ENCODE results near the gene HOXD13. TPM values are rescaled to one million over a fixed set of nuclear protein-coding genes. Genes with fewer than 3 reads are reported as not detected.

The HOXD13 gene
- total and polyA plus RNA-seq, 12 donors, result not detected

DNA sequence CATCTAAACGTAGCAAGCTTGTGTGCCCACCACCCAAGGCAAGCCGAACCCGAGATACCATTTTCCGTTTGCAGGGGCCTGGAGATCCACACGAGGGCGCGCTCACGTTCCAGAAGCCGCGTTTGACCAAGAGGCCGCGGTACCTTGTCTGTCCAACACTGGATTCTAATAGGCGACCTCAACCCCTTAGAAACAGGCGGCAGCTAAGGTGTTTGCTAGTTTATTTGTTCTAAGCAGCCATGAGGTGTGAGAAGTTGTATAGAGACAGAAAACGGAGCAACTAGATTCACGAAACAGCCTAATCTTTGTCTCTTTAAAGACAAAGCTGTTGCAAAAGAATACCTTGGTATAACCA is 18.8 kb downstream of the HOXD13 start:
- ATAC-seq (no peak), DNase-seq (no peak)
- Histone ChIP-seq H3K4me3 (no peak overlapping the region), H3K36me3 (no peaks in the 10 kb centered on the region), H3K27me3 (peaks cover 74 to 99% (median 98%) of the 10 kb centered on the region in 7 donors), H3K9me3 (no peaks in the 10 kb centered on the region), H3K4me1 (peaks cover 0 to 26% (median 10%) of the 10 kb centered on the region in 9 donors), H3K27ac (no peak overlapping the region)
- 2 to 4% methylated on average over 16 of the region's 16 CpGs for WGBS, 2 donors
- TF ChIP-seq, protein P1, sequence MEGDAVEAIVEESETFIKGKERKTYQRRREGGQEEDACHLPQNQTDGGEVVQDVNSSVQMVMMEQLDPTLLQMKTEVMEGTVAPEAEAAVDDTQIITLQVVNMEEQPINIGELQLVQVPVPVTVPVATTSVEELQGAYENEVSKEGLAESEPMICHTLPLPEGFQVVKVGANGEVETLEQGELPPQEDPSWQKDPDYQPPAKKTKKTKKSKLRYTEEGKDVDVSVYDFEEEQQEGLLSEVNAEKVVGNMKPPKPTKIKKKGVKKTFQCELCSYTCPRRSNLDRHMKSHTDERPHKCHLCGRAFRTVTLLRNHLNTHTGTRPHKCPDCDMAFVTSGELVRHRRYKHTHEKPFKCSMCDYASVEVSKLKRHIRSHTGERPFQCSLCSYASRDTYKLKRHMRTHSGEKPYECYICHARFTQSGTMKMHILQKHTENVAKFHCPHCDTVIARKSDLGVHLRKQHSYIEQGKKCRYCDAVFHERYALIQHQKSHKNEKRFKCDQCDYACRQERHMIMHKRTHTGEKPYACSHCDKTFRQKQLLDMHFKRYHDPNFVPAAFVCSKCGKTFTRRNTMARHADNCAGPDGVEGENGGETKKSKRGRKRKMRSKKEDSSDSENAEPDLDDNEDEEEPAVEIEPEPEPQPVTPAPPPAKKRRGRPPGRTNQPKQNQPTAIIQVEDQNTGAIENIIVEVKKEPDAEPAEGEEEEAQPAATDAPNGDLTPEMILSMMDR (IDR thresholded peaks at IDR 0.05), result peak in 7 of 9 donors; percentile 30 to 55 (median 52)
- intact Hi-C loops (cut with DNase I), result no loop called here

- Histone ChIP-seq H3K27ac (no peak overlapping the region), H3K27me3 (peaks cover 74 to 99% (median 98%) of the 10 kb centered on the region in 7 donors), H3K4me3 (no peak overlapping the region), H3K36me3 (no peaks in the 10 kb centered on the region), H3K4me1 (peaks cover 0 to 22% (median 5%) of the 10 kb centered on the region in 9 donors), H3K9me3 (no peaks in the 10 kb centered on the region)
- intact Hi-C loops (cut with DNase I), result no loop called here
- no peak for DNase-seq
- 4% methylated on average over 29 of the region's 29 CpGs for WGBS, 2 donors
- no peak for ATAC-seq
- TF ChIP-seq, protein P1 (IDR thresholded peaks at IDR 0.05), result no peak
These were observed 19.4 kb downstream of the HOXD13 start for GRCh38 chr2:176111846-176112374.

DNA sequence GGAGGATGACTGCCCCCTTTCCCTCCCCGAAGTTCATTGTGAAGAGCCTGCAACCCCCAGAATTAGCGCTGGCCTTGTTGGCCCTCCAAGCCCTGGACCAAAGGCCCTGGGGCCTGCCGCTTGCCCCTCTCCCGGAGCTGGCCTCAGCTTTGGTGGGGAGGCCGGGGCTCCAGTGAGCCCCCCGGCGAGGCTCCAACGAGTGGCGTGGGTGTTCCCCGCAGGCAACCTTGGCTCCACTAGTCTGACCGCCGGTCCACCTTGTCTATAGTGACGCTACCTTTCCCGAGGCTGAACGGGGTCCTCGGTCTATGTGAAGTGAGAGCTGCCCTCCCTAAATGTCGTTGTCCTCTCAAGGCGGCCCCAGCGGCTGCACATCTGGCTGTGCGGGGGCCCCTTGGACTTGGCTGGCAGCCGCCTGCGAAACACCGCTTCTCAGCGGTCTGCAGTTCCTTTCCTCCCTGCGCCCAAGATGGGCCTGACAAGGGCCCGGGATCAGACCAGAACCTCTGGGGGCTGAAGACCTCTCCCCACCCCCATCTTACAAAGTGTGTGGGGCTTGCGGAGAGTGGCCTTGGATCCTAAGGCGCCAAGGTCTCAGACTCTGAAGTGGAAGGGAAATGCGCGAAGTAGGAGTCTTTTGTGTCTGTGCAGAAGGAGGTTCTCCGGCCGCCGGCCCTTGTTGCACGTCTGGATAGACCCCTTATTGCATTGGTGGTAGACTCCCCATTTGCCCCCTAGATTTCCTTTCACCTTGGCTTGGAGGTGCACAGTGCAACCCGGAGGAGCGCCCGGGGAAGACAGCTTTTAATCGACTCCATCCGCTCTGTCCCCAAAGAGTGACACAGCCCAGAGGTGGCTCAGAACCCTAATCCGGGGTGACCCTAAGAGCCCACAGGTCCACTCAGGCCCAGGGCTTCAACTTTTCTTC is 20.1 kb downstream of the HOXD13 start:
- Histone ChIP-seq H3K27me3 (peaks cover 76 to 100% (median 100%) of the 10 kb centered on the region in 7 donors), H3K4me3 (no peak overlapping the region), H3K4me1 (peaks cover 0 to 18% (median 2%) of the 10 kb centered on the region in 9 donors), H3K36me3 (no peaks in the 10 kb centered on the region), H3K9me3 (no peaks in the 10 kb centered on the region), H3K27ac (no peak overlapping the region)
- WGBS, 2 donors, result 3 to 9% methylated on average over 40 of the region's 40 CpGs
- TF ChIP-seq, protein P1 (IDR thresholded peaks at IDR 0.05), result no peak
- intact Hi-C loops (cut with DNase I), result no loop called here
- ATAC-seq (no peak), DNase-seq (no peak)

DNA sequence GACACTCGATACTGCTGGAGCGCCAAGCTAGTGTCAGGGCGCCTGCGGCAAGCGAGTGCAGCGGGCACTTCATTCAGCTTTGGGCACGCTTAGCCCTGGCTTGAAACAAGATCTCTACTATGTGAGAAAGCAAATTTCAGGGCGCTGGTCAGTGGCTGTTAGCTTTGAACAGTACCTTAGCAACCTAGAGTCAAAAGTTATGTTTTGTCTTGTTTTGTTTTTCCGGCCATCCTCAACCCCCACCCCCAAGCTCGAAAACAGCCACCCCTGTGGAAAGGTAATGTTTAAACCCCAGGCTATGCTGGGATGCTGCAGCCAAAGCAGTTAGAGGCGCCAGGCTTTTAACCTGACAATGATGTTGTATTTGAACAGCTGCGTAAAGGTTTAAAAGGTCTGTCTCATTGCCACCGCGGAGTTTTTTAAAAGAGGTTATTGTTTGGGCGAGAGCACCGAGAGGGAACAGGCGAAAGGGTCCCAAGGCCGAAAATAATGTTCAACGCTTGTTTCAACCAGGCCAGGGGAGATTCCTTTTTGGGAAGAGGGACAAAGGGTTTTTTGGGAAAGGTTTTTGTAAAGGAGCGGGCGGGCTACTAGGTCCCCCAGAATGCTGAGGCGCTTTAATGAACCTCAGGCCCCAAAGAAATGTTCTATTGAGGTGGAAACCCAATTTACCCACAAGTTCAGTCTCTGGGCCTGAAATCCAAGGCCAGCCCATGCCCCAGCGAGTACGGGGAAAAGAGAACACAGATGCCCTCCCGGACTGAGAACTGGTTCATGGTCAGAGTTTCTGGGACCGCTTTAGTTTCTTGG is 21.8 kb downstream of the HOXD13 start:
- Histone ChIP-seq H3K4me1 (peaks cover 0 to 5% (median 0%) of the 10 kb centered on the region in 9 donors), H3K27ac (no peak overlapping the region), H3K4me3 (no peak overlapping the region), H3K27me3 (peaks cover 68 to 100% (median 100%) of the 10 kb centered on the region in 7 donors), H3K36me3 (no peaks in the 10 kb centered on the region), H3K9me3 (no peaks in the 10 kb centered on the region)
- no peak for DNase-seq
- WGBS, 2 donors, result 7 to 11% methylated on average over 26 of the region's 26 CpGs
- TF ChIP-seq, protein P1 (IDR thresholded peaks at IDR 0.05), result no peak
- intact Hi-C loops (cut with DNase I), result no loop called here
- no peak for ATAC-seq

Measured in heart right ventricle (tissue), 16 donors.